UCSD-AML1 (cell line): ENCODE data around the gene DIABLO.
"Not testable (repeated sequence)": the region's sequence is repeated elsewhere in the genome, so short reads cannot be mapped to it uniquely, and the experiment has no call there.

Experiments
- DNase-seq: peaks from one replicate; lab custom pipeline; 2025; ENCODE audit not compliant: unreplicated experiment; lab: John Stamatoyannopoulos, UW

The DIABLO gene

GRCh38 chr12:122225683-122226365 is at the start of gene DIABLO:
Gene DIABLO, minus strand, starts transcription at chr12:122226052. Its CDS starts 38 bp downstream, at chr12:122226014.
- peak; percentile 100 for DNase-seq

- no peak for DNase-seq
Observed at GRCh38 chr12:122275459-122275858, 49.6 kb upstream of the DIABLO start.

GRCh38 chr12:122266230-122266901 is 40.5 kb upstream of the DIABLO start, which contains the start of gene VPS33A:
Gene VPS33A, minus strand, starts transcription at chr12:122266494. Its CDS starts 86 bp downstream, at chr12:122266408.
- DNase-seq: peak; percentile 95

- DNase-seq: no peak
Observed at GRCh38 chr12:122265886-122266229, 40.0 kb upstream of the DIABLO start.

GRCh38 chr12:122265476-122265875 is 39.6 kb upstream of the DIABLO start:
- no peak for DNase-seq

GRCh38 chr12:122260735-122261134 is 34.9 kb upstream of the DIABLO start:
- not testable (repeated sequence) for DNase-seq

GRCh38 chr12:122258939-122259338 is 33.1 kb upstream of the DIABLO start:
- not testable (repeated sequence) for DNase-seq

- DNase-seq: not testable (repeated sequence)
Observed at GRCh38 chr12:122258462-122258861, 32.6 kb upstream of the DIABLO start.

- no peak for DNase-seq
Observed at GRCh38 chr12:122250536-122250935, 24.7 kb upstream of the DIABLO start.

- DNase-seq: no peak
Observed at GRCh38 chr12:122250047-122250446, 24.2 kb upstream of the DIABLO start.

GRCh38 chr12:122245553-122245952 is 19.7 kb upstream of the DIABLO start:
- DNase-seq: no peak

GRCh38 chr12:122244565-122245371 is 18.9 kb upstream of the DIABLO start:
- no peak for DNase-seq

GRCh38 chr12:122243965-122244364 is 18.1 kb upstream of the DIABLO start:
- no peak for DNase-seq

- no peak for DNase-seq
Observed at GRCh38 chr12:122238861-122239260, 13.0 kb upstream of the DIABLO start.

GRCh38 chr12:122235741-122236140 is 9.9 kb upstream of the DIABLO start:
- DNase-seq: no peak

- DNase-seq: no peak
Observed at GRCh38 chr12:122232691-122233090, 6.8 kb upstream of the DIABLO start.

- DNase-seq: no peak
Observed at GRCh38 chr12:122230798-122231197, 4.9 kb upstream of the DIABLO start.

GRCh38 chr12:122228092-122228491 is 2.2 kb upstream of the DIABLO start:
- no peak for DNase-seq

GRCh38 chr12:122227341-122227740 is 1.5 kb upstream of the DIABLO start:
- no peak for DNase-seq

- no peak for DNase-seq
Observed at GRCh38 chr12:122226366-122227125, 694 bp upstream of the DIABLO start.

GRCh38 chr12:122216445-122216844 is 9.4 kb downstream of the DIABLO start:
- DNase-seq: no peak
